Pancreas (tissue), 10 donors: ENCODE data around the gene BCAM. TPM values are rescaled to one million over a fixed set of nuclear protein-coding genes. Genes with fewer than 3 reads are reported as not detected.

ENCODE experiments used
- ATAC-seq, 4 donors: fragments of 200-7000 bp; cut with Tn5 transposase; one replicate each; pipeline versions ENCODE4 v1.8.0 to v1.9.1; 2020; ENCODE audit warnings: mild to moderate bottlenecking in 4 of 4, moderate library complexity in 4 of 4
- DNase-seq, 6 donors: peaks; one replicate each; pipeline ENCODE4 v3.0.0-alpha.2; 2020
- FAIRE-seq: peaks from 2 replicates; lab custom pipeline; 2012; peaks lifted over from hg19 to GRCh38; lab: Jason Lieb, UNC
- H3K27ac ChIP-seq, 4 donors: fragments of 200-600 bp; sonication (generic); 1 replicate in 3 of 4; 2 replicates in 1 of 4; pipeline versions ENCODE4 v1.5.0 to v1.8.0; 2020
- H3K27me3 ChIP-seq, 4 donors: fragments of 200-600 bp; one replicate each; pipeline ENCODE4 v1.8.0; 2021
- H3K36me3 ChIP-seq, 3 donors: fragments of 200-600 bp; sonication (generic) in 1 of 3; one replicate each; pipeline versions ENCODE4 v1.5.0 to v1.8.0; 2020 to 2021
- H3K4me1 ChIP-seq, 3 donors: fragments of 200-600 bp; one replicate each; pipeline ENCODE4 v1.8.0; 2021
- H3K4me3 ChIP-seq, 4 donors: fragments of 200-600 bp; sonication (generic) in 2 of 4; one replicate each; pipeline versions ENCODE4 v1.5.0 to v1.8.0; 2020 to 2021
- H3K9me3 ChIP-seq, 4 donors: fragments of 200-600 bp; one replicate each; pipeline ENCODE4 v1.8.0; 2021
- CTCF ChIP-seq, 4 donors: fragments of 200-600 bp; sonication (generic) in 3 of 4; IDR thresholded peaks; one replicate each; pipeline versions ENCODE4 v1.5.0 to v1.8.0; 2021; ENCODE audit warnings: antibody characterized with exemption in 4 of 4
- WGBS, 2 donors: extraction: QIAGEN DNeasy Blood & Tissue Kit; methylation state at CpG; one replicate each; pipeline ENCODE4 v1.1.7; 2013; 5-methylcytosine and 5-hydroxymethylcytosine counted together
- intact Hi-C, 3 donors: fragments of 100-400 bp; cut with DNase I; formaldehyde crosslinking; loops; one replicate each; pipeline versions ENCODE4 v1.11.1 to v1.14.2; 2022
- polyA plus RNA-seq, 2 donors: library from polyadenylated mRNA; stranded (reverse); fragments of 200-250 nt; gene quantifications; one replicate each; pipeline ENCODE4 v1.2.3, GENCODE V29; 2013
- total RNA-seq, 6 donors: library from RNA; stranded (reverse); fragmentation: NEBNext Ultra II Directional in 4 of 6; extraction: Animal tissue kit (Norgen Biotek cat#: 25700) in 4 of 6; gene quantifications; one replicate each; pipeline versions ENCODE4 v1.2.1 to v1.2.4, GENCODE V29; 2021 to 2023
- donor health status: healthy with polysubstance abuse.
- donor health status: DM: no; HTN: no; CAD: no; lungs with moderate emphysema.
- donor health status: DM: no; HTN: no; CAD: no.
- donor health status: control.
- donor health status: control.
- donor health status: Bipolar disorder and iron deficiency.
- donor health status: DM: yes; HTN: yes; CAD: no.
- donor health status: DM: no; HTN: no; CAD: no.
- donor health status: DM: no; HTN: no; CAD: no.
- donor health status: DM: yes; HTN: yes; CAD: no.

The BCAM gene
- total and polyA plus RNA-seq, 8 donors, result 28.8 to 140 (median 51.5) TPM

GRCh38 chr19:44869733-44870470, 61.0 kb downstream of the BCAM start:
- H3K36me3 ChIP-seq, result peaks cover 0 to 20% (median 6%) of the 10 kb centered on the region in 3 donors
- peak in 3 of 4 donors; percentile 20 to 57 (median 40) for ATAC-seq
- H3K27ac ChIP-seq, result peak overlapping the region in 1 of 4 donors; percentile 48
- TF ChIP-seq CTCF (IDR thresholded peaks at IDR 0.05), result no peak
- no peaks in the 10 kb centered on the region for H3K27me3 ChIP-seq
- no peak for FAIRE-seq
- peak in 2 of 6 donors; percentile 27 to 59 for DNase-seq
- no peak overlapping the region for H3K4me3 ChIP-seq
- peaks cover 0 to 3% (median 0%) of the 10 kb centered on the region in 3 donors for H3K4me1 ChIP-seq
- intact Hi-C loops, result no loop called here
- H3K9me3 ChIP-seq, result no peaks in the 10 kb centered on the region
- 74 to 79% methylated on average over 13 of the region's 13 CpGs for WGBS, 2 donors

Other genes with a start within 250 kb of the BCAM start
- 1 to 10 TPM in 4 of 6 donors, under 1 TPM in 2; 0.43 to 1.3 (median 1.3) TPM for gene IGSF23, start 195.5 kb upstream of the BCAM start, total RNA-seq
- 1 to 10 TPM; 1.1 TPM for gene IGSF23, start 195.5 kb upstream of the BCAM start, polyA plus RNA-seq
- 10 to 100 TPM in 5 of 6 donors, 1 to 10 TPM in 1; 9.3 to 19.8 (median 14.8) TPM for gene PVR, start 165.2 kb upstream of the BCAM start, total RNA-seq
- 10 to 100 TPM; 25.2 to 28.8 TPM for gene PVR, start 165.2 kb upstream of the BCAM start, polyA plus RNA-seq
- 1 to 10 TPM; 2.4 to 6.4 (median 4.0) TPM for gene CEACAM19, start 137.6 kb upstream of the BCAM start, total RNA-seq
- 10 to 100 TPM; 20.6 to 27.7 TPM for gene CEACAM19, start 137.6 kb upstream of the BCAM start, polyA plus RNA-seq
- gene CEACAM16, start 110.0 kb upstream of the BCAM start, total RNA-seq, result 1 to 10 TPM in 1 of 6 donors, under 1 TPM in 3, not detected in 2; 0.16 to 1.0 (median 0.31) TPM
- gene CEACAM16, start 110.0 kb upstream of the BCAM start, polyA plus RNA-seq, result under 1 TPM in 1 of 2 donors, not detected in 1; 0.57 TPM
- 10 to 100 TPM; 13.9 to 50.3 (median 30.0) TPM for gene BCL3, start 60.4 kb upstream of the BCAM start, total RNA-seq
- gene BCL3, start 60.4 kb upstream of the BCAM start, polyA plus RNA-seq, result 100 to 1,000 TPM in 1 of 2 donors, 10 to 100 TPM in 1; 79.9 to 113 TPM
- gene CBLC, start 31.2 kb upstream of the BCAM start, total RNA-seq, result 10 to 100 TPM; 10.1 to 14.8 (median 12.1) TPM
- 10 to 100 TPM; 16.5 to 29.7 TPM for gene CBLC, start 31.2 kb upstream of the BCAM start, polyA plus RNA-seq
- 100 to 1,000 TPM in 1 of 6 donors, 10 to 100 TPM in 5; 26.7 to 101 (median 40.2) TPM for gene NECTIN2, start 37.2 kb downstream of the BCAM start, total RNA-seq
- 100 to 1,000 TPM in 1 of 2 donors, 10 to 100 TPM in 1; 93.6 to 101 TPM for gene NECTIN2, start 37.2 kb downstream of the BCAM start, polyA plus RNA-seq
- 10 to 100 TPM; 12.8 to 28.8 (median 17.4) TPM for gene TOMM40, start 82.2 kb downstream of the BCAM start, total RNA-seq
- gene TOMM40, start 82.2 kb downstream of the BCAM start, polyA plus RNA-seq, result 10 to 100 TPM; 17.4 to 18.3 TPM
- gene APOE, start 96.7 kb downstream of the BCAM start, total RNA-seq, result 100 to 1,000 TPM in 1 of 6 donors, 10 to 100 TPM in 3, 1 to 10 TPM in 2; 3.1 to 379 (median 16.5) TPM
- gene APOE, start 96.7 kb downstream of the BCAM start, polyA plus RNA-seq, result 10 to 100 TPM; 14.8 to 45.1 TPM
- 100 to 1,000 TPM in 1 of 6 donors, 10 to 100 TPM in 1, 1 to 10 TPM in 4; 1.1 to 213 (median 5.7) TPM for gene APOC1, start 105.5 kb downstream of the BCAM start, total RNA-seq
- 1 to 10 TPM; 5.0 to 7.6 TPM for gene APOC1, start 105.5 kb downstream of the BCAM start, polyA plus RNA-seq
- gene APOC4, start 133.1 kb downstream of the BCAM start, total RNA-seq, result under 1 TPM in 1 of 6 donors, not detected in 5; 0.47 TPM
- not detected for gene APOC4, start 133.1 kb downstream of the BCAM start, polyA plus RNA-seq
- 10 to 100 TPM in 1 of 6 donors, 1 to 10 TPM in 1, under 1 TPM in 2, not detected in 2; 0.49 to 22.1 (median 3.8) TPM for gene APOC2, start 136.9 kb downstream of the BCAM start, total RNA-seq
- gene APOC2, start 136.9 kb downstream of the BCAM start, polyA plus RNA-seq, result 1 to 10 TPM in 1 of 2 donors, under 1 TPM in 1; 0.54 to 2.2 TPM
- gene CLPTM1, start 146.3 kb downstream of the BCAM start, total RNA-seq, result 10 to 100 TPM; 56.4 to 73.6 (median 63.8) TPM
- 10 to 100 TPM; 74.5 to 81.9 TPM for gene CLPTM1, start 146.3 kb downstream of the BCAM start, polyA plus RNA-seq
- gene RELB, start 192.4 kb downstream of the BCAM start, total RNA-seq, result 10 to 100 TPM in 4 of 6 donors, 1 to 10 TPM in 2; 8.3 to 21.7 (median 13.4) TPM
- gene RELB, start 192.4 kb downstream of the BCAM start, polyA plus RNA-seq, result 10 to 100 TPM; 25.1 to 33.5 TPM
- 10 to 100 TPM; 34.8 to 55.0 (median 47.7) TPM for gene CLASRP, start 229.9 kb downstream of the BCAM start, total RNA-seq
- gene CLASRP, start 229.9 kb downstream of the BCAM start, polyA plus RNA-seq, result 100 to 1,000 TPM; 213 to 244 TPM